Pancreas (tissue), 10 donors: ENCODE measurements around the gene RXFP4. TPM values are rescaled to one million over a fixed set of nuclear protein-coding genes. Genes with fewer than 3 reads are reported as not detected.
"Not testable (repeated sequence)": the region's sequence is repeated elsewhere in the genome, so short reads cannot be mapped to it uniquely, and the experiment has no call there.

Experiments used
- ATAC-seq, 4 donors: fragments of 200-7000 bp; cut with Tn5 transposase; one replicate each; pipeline versions ENCODE4 v1.8.0 to v1.9.1; 2020; ENCODE audit warnings: mild to moderate bottlenecking in 4 of 4, moderate library complexity in 4 of 4
- DNase-seq, 6 donors: peaks; one replicate each; pipeline ENCODE4 v3.0.0-alpha.2; 2020
- FAIRE-seq: peaks from 2 replicates; lab custom pipeline; 2012; peaks lifted over from hg19 to GRCh38; lab: Jason Lieb, UNC
- H3K27ac ChIP-seq, 4 donors: fragments of 200-600 bp; sonication (generic); 1 replicate in 3 of 4; 2 replicates in 1 of 4; pipeline versions ENCODE4 v1.5.0 to v1.8.0; 2020
- H3K27me3 ChIP-seq, 4 donors: fragments of 200-600 bp; one replicate each; pipeline ENCODE4 v1.8.0; 2021
- H3K36me3 ChIP-seq, 3 donors: fragments of 200-600 bp; sonication (generic) in 1 of 3; one replicate each; pipeline versions ENCODE4 v1.5.0 to v1.8.0; 2020 to 2021
- H3K4me1 ChIP-seq, 3 donors: fragments of 200-600 bp; one replicate each; pipeline ENCODE4 v1.8.0; 2021
- H3K4me3 ChIP-seq, 4 donors: fragments of 200-600 bp; sonication (generic) in 2 of 4; one replicate each; pipeline versions ENCODE4 v1.5.0 to v1.8.0; 2020 to 2021
- H3K9me3 ChIP-seq, 4 donors: fragments of 200-600 bp; one replicate each; pipeline ENCODE4 v1.8.0; 2021
- CTCF ChIP-seq, 4 donors: fragments of 200-600 bp; sonication (generic) in 3 of 4; IDR thresholded peaks; one replicate each; pipeline versions ENCODE4 v1.5.0 to v1.8.0; 2021; ENCODE audit warnings: antibody characterized with exemption in 4 of 4
- WGBS, 2 donors: extraction: QIAGEN DNeasy Blood & Tissue Kit; methylation state at CpG; one replicate each; pipeline ENCODE4 v1.1.7; 2013; 5-methylcytosine and 5-hydroxymethylcytosine counted together
- intact Hi-C, 3 donors: fragments of 100-400 bp; cut with DNase I; formaldehyde crosslinking; loops; one replicate each; pipeline versions ENCODE4 v1.11.1 to v1.14.2; 2022
- polyA plus RNA-seq, 2 donors: library from polyadenylated mRNA; stranded (reverse); fragments of 200-250 nt; gene quantifications; one replicate each; pipeline ENCODE4 v1.2.3, GENCODE V29; 2013
- total RNA-seq, 6 donors: library from RNA; stranded (reverse); fragmentation: NEBNext Ultra II Directional in 4 of 6; extraction: Animal tissue kit (Norgen Biotek cat#: 25700) in 4 of 6; gene quantifications; one replicate each; pipeline versions ENCODE4 v1.2.1 to v1.2.4, GENCODE V29; 2021 to 2023
- donor health status: healthy with polysubstance abuse.
- donor health status: DM: no; HTN: no; CAD: no; lungs with moderate emphysema.
- donor health status: DM: no; HTN: no; CAD: no.
- donor health status: control.
- donor health status: control.
- donor health status: Bipolar disorder and iron deficiency.
- donor health status: DM: yes; HTN: yes; CAD: no.
- donor health status: DM: no; HTN: no; CAD: no.
- donor health status: DM: no; HTN: no; CAD: no.
- donor health status: DM: yes; HTN: yes; CAD: no.

Gene RXFP4
- total and polyA plus RNA-seq, 8 donors, result 0.12 to 0.19 TPM; not detected in 6

GRCh38 chr1:155929057-155929456 lies 12.4 kb upstream of the RXFP4 start:
- Histone ChIP-seq H3K4me3 (no peak overlapping the region), H3K27me3 (no peaks in the 10 kb centered on the region), H3K36me3 (peaks cover 3 to 74% (median 39%) of the 10 kb centered on the region in 3 donors), H3K27ac (no peak overlapping the region), H3K4me1 (peaks cover 22 to 38% (median 30%) of the 10 kb centered on the region in 3 donors), H3K9me3 (no peaks in the 10 kb centered on the region)
- no peak for FAIRE-seq
- no peak for DNase-seq
- no peak for TF ChIP-seq CTCF (IDR thresholded peaks at IDR 0.05)
- 51 to 53% methylated on average over 5 of the region's 5 CpGs for WGBS, 2 donors
- ATAC-seq, result no peak
- intact Hi-C loops, result no loop called here

GRCh38 chr1:155930725-155931124 lies 10.7 kb upstream of the RXFP4 start:
- Histone ChIP-seq H3K4me3 (peak overlapping the region in 2 of 4 donors; percentile 14 to 83), H3K4me1 (peaks cover 22 to 38% (median 30%) of the 10 kb centered on the region in 3 donors), H3K36me3 (peaks cover 0 to 57% (median 24%) of the 10 kb centered on the region in 3 donors)
- ATAC-seq, H3K27ac ChIP-seq, DNase-seq, H3K27me3 ChIP-seq, intact Hi-C loops, H3K9me3 ChIP-seq, FAIRE-seq: not testable (repeated sequence)
- 26 to 36% methylated on average over 10 of the region's 10 CpGs for WGBS, 2 donors

- 41 to 54% methylated on average over 7 of the region's 7 CpGs for WGBS, 2 donors
Measured at GRCh38 chr1:155931332-155932038, 10.0 kb upstream of the RXFP4 start.

GRCh38 chr1:155932081-155932480 lies 9.4 kb upstream of the RXFP4 start:
- no peak for FAIRE-seq
- intact Hi-C loops, result no loop called here

More at GRCh38 chr1:155931332-155932038, 10.0 kb upstream of the RXFP4 start:
- FAIRE-seq (no peak), DNase-seq (no peak), ATAC-seq (no peak)
- TF ChIP-seq CTCF (IDR thresholded peaks at IDR 0.05), result no peak
- H3K36me3 ChIP-seq, result peaks cover 0 to 50% (median 17%) of the 10 kb centered on the region in 3 donors
- peaks cover 22 to 38% (median 30%) of the 10 kb centered on the region in 3 donors for H3K4me1 ChIP-seq
- intact Hi-C loops, result no loop called here
- H3K27me3 ChIP-seq, result no peaks in the 10 kb centered on the region
- H3K27ac ChIP-seq, result no peak overlapping the region
- H3K4me3 ChIP-seq, result peak overlapping the region in 3 of 4 donors; percentile 8 to 83 (median 14)
- H3K9me3 ChIP-seq, result no peaks in the 10 kb centered on the region

GRCh38 chr1:155932487-155932886 lies 9.0 kb upstream of the RXFP4 start:
- no peak overlapping the region for H3K27ac ChIP-seq

More at GRCh38 chr1:155932081-155932480, 9.4 kb upstream of the RXFP4 start:
- no peak overlapping the region for H3K27ac ChIP-seq
- H3K4me1 ChIP-seq, result peaks cover 22 to 38% (median 30%) of the 10 kb centered on the region in 3 donors
- TF ChIP-seq CTCF (IDR thresholded peaks at IDR 0.05), result no peak
- ATAC-seq (no peak), DNase-seq (no peak)
- 22 to 30% methylated on average over 1 of the region's 1 CpG for WGBS, 2 donors
- H3K4me3 ChIP-seq, result peak overlapping the region in 2 of 4 donors; percentile 14 to 83
- H3K36me3 ChIP-seq, result peaks cover 0 to 44% (median 11%) of the 10 kb centered on the region in 3 donors
- no peaks in the 10 kb centered on the region for H3K9me3 ChIP-seq
- H3K27me3 ChIP-seq, result no peaks in the 10 kb centered on the region

More at GRCh38 chr1:155932487-155932886, 9.0 kb upstream of the RXFP4 start:
- Histone ChIP-seq H3K27me3 (no peaks in the 10 kb centered on the region), H3K4me1 (peaks cover 22 to 38% (median 30%) of the 10 kb centered on the region in 3 donors), H3K9me3 (no peaks in the 10 kb centered on the region), H3K36me3 (peaks cover 0 to 40% (median 9%) of the 10 kb centered on the region in 3 donors), H3K4me3 (peak overlapping the region in 2 of 4 donors; percentile 83 to 85)
- intact Hi-C loops, result no loop called here
- DNase-seq (no peak), ATAC-seq (no peak), FAIRE-seq (no peak)
- TF ChIP-seq CTCF (IDR thresholded peaks at IDR 0.05), result no peak
- 46 to 61% methylated on average over 5 of the region's 5 CpGs for WGBS, 2 donors
